Stimulated activated effector memory CD8-positive, alpha-beta T cell treated with anti-CD3 and anti-CD28 coated beads, Interleukin-12 subunit alpha, Interleukin-12 subunit beta, amount 100 ng/mL, for 72 hours (primary cell): ENCODE results near the gene ERCC1.
"Not testable (repeated sequence)": the region's sequence is repeated elsewhere in the genome, so short reads cannot be mapped to it uniquely, and the experiment has no call there.

ENCODE experiments used
- ATAC-seq: fragments of 150-1000 bp; cut with Tn5 transposase; 2 replicates; pipeline ENCODE4 v1.10.0; 2021
- DNase-seq, 2 donors: peaks; one replicate each; pipeline ENCODE4 v3.0.0; 2021 to 2022; ENCODE audit warnings: low spot score in 2 of 2
- H3K27ac Mint-ChIP-seq: one replicate; pipeline ENCODE4 v1.8.0; 2022; ENCODE audit warnings: mild to moderate bottlenecking, mixed read lengths
- H3K36me3 Mint-ChIP-seq: one replicate; pipeline ENCODE4 v1.8.0; 2022; ENCODE audit warnings: mild to moderate bottlenecking, mixed read lengths
- H3K4me1 Mint-ChIP-seq: one replicate; pipeline ENCODE4 v1.8.0; 2022; ENCODE audit warnings: mixed read lengths
- H3K4me3 Mint-ChIP-seq: one replicate; pipeline ENCODE4 v1.8.0; 2022; ENCODE audit warnings: mild to moderate bottlenecking, mixed read lengths
- H3K9me3 Mint-ChIP-seq: one replicate; pipeline ENCODE4 v1.8.0; 2022; ENCODE audit warnings: mixed read lengths

Gene ERCC1

GRCh38 chr19:45407585-45407984, 16.1 kb downstream of the ERCC1 start:
- Mint-ChIP-seq H3K36me3 (peaks cover 67% of the 10 kb centered on the region), H3K4me1 (peaks cover 56% of the 10 kb centered on the region), H3K27ac (peak overlapping the region; percentile 63), H3K4me3 (peak overlapping the region; percentile 87)
- not testable (repeated sequence) for DNase-seq, H3K9me3 Mint-ChIP-seq, ATAC-seq

- H3K4me1 Mint-ChIP-seq: peaks cover 56% of the 10 kb centered on the region
Measured at GRCh38 chr19:45407091-45407375, 16.7 kb downstream of the ERCC1 start.

DNA sequence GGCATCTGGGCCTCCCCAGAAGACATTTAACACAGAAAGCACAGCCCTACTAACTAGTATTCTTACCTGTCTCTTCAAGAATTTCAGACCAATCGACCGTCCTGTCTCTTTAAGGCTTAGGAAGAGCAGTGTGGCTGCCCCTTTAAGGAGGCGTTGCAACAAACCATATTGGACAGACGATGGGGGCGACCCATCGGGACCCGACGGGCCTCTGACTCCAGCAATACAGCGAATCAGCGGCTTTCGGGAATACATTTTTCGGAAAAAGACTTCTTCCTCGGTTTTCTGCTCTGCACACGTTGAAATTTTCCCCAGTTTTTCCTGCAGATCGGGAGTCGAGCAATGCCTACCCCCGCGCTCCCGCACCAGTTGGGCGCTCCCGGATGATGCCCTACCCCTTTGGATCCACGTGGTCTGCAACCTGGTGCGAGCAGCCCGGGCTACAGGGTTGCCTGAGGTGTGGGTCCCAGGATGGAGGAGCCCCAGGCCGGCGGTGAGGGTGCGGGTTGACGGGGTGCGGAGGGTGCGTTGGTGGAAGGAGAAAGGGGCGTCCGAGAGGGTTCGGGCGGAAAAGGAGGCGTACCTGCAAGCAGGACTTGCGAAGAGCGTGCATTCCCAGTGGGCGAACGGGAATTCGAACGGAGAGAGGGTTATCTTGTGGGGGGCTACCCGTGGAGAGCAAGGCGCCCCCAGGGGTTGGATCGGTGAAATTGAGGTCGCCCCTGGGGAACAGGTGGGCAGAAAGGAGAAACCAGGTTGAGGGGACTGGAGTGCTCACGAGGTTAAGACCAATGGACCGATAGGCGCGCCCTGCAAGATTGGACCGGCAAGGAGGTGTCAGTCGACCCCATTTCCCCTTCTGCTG, 17.3 kb downstream of the ERCC1 start, which contains the start of gene POLR1G:
Gene POLR1G (plus strand): TSS at position 419 of the 865 bp plus-strand sequence. CDS start 53 bp downstream, at position 472.
- DNase-seq (peak; percentile 69 to 92), ATAC-seq (peak; percentile 83)
- Mint-ChIP-seq H3K9me3 (no peaks in the 10 kb centered on the region), H3K4me3 (peak within 1 kb of the TSS; percentile 87), H3K36me3 (peaks cover 56% of the 10 kb centered on the region), H3K27ac (peak within 1 kb of the TSS; percentile 98), H3K4me1 (peaks cover 56% of the 10 kb centered on the region)

More at GRCh38 chr19:45407091-45407375, 16.7 kb downstream of the ERCC1 start:
- Mint-ChIP-seq H3K9me3 (no peaks in the 10 kb centered on the region), H3K27ac (peak overlapping the region; percentile 98), H3K4me3 (peak overlapping the region; percentile 87), H3K36me3 (peaks cover 61% of the 10 kb centered on the region)
- DNase-seq (no peak), ATAC-seq (no peak)

- Mint-ChIP-seq H3K36me3 (peaks cover 48% of the 10 kb centered on the region), H3K4me3 (peak overlapping the region; percentile 87), H3K9me3 (no peaks in the 10 kb centered on the region), H3K27ac (peak overlapping the region; percentile 98), H3K4me1 (peaks cover 56% of the 10 kb centered on the region)
- DNase-seq: peak; percentile 71 to 95
- ATAC-seq: peak; percentile 70
Measured at GRCh38 chr19:45405435-45406225, 18.1 kb downstream of the ERCC1 start.

DNA sequence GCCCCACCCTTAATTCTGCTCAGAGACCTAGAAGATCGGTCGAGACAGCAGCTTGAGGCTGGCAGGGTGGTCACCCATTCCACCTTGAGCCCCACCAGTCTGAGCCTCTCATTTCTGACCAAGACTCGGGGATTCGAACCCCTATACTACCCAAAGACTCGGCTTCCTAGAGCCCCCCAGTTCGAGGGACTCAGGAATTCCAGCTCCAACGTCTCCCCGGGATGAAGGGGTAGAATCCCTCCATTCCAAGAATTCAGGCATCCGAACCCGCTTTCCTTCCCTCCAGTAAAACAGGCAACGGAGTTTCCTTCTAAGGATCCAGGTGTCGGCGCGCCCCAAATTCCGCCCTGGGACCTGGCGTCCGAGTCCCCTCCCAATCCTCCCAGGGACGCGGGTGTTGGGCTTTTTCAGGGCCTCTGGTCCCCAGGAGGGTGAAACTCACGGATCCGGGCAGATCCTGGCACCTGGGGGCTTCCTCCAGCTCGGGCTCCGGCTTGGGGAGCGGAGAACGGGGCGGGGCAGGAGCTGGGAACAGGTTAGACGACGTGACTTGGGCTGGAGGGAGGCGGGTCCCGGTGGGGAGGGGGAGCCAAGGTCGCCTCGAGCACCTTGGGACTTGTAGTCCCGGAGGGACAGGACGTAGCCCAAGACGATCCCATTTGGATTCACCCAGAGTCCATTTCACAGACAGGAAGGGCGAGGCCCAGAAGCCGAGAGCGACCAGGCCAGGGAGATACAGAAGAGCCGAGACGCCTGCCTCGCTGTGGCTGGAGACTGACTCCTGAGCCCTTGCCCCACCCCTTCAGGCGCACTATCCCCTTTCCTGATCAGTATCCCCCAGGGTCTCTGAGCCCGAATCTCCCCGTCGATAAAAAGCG, 18.9 kb downstream of the ERCC1 start, which contains the start of gene PPP1R13L:
Gene PPP1R13L (minus strand): TSS at position 513 of the 878 bp plus-strand sequence. CDS start 6,751 bp downstream, outside the sequence.
- peak; percentile 24 for ATAC-seq
- Mint-ChIP-seq H3K4me1 (peaks cover 56% of the 10 kb centered on the region), H3K36me3 (peaks cover 40% of the 10 kb centered on the region), H3K27ac (peak within 1 kb of the TSS; percentile 98), H3K4me3 (peak within 1 kb of the TSS; percentile 87), H3K9me3 (no peaks in the 10 kb centered on the region)
- DNase-seq: no peak

- ATAC-seq (peak; percentile 50), DNase-seq (peak; percentile 61 to 86)
- Mint-ChIP-seq H3K36me3 (peaks cover 33% of the 10 kb centered on the region), H3K4me1 (peaks cover 51% of the 10 kb centered on the region), H3K4me3 (peak overlapping the region; percentile 87), H3K27ac (peak overlapping the region; percentile 98), H3K9me3 (no peaks in the 10 kb centered on the region)
Measured at GRCh38 chr19:45403781-45404556, 19.7 kb downstream of the ERCC1 start.

- peaks cover 28% of the 10 kb centered on the region for H3K36me3 Mint-ChIP-seq
- ATAC-seq: no peak
- peaks cover 50% of the 10 kb centered on the region for H3K4me1 Mint-ChIP-seq
- DNase-seq: no peak
- H3K9me3 Mint-ChIP-seq: no peaks in the 10 kb centered on the region
- no peak overlapping the region for H3K27ac Mint-ChIP-seq
- H3K4me3 Mint-ChIP-seq: peak overlapping the region; percentile 87
Measured at GRCh38 chr19:45403272-45403671, 20.4 kb downstream of the ERCC1 start.

DNA sequence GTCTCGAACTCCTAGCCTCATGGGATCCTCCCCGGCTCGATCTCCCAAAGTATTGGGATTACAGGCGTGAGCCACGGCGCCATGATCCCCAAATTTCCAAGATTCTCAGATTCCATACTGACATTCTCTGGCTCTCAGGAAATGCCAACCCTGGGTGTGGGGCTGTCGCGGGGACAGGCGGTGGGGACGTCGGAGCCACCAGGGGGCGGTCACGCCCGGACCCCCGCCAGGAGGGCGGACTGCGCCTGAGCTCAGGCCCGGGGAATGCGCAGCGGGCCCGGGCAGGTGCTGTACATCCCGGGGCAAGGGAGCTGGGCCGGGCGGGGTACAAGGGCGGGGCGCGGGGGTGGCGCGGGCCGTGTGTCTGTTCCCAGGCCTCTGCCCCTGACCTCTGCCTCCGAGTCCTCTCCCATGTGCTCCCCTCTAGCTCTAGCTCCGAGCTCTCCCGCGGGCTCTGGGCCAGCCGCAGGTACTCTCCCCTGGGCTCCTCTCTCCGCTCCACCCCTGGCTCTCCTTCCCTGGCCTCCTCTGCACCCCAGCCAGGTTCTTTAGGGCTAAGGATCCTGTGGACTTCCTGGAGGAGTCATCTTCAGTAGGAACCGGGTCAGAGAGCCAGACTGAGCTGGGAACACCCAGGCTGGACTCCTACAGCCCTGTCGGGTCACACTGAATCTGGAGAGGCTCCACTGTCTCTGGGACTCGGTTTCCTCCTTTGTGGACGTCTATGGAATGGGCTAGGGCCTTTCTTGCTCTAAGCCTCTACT, 21.2 kb downstream of the ERCC1 start:
- peaks cover 22% of the 10 kb centered on the region for H3K36me3 Mint-ChIP-seq
- H3K4me1 Mint-ChIP-seq: peaks cover 47% of the 10 kb centered on the region
- H3K4me3 Mint-ChIP-seq: no peak overlapping the region
- DNase-seq (no peak), ATAC-seq (no peak)
- no peaks in the 10 kb centered on the region for H3K9me3 Mint-ChIP-seq
- no peak overlapping the region for H3K27ac Mint-ChIP-seq

- H3K4me1 Mint-ChIP-seq: peaks cover 50% of the 10 kb centered on the region
- DNase-seq (no peak), ATAC-seq (no peak)
- H3K4me3 Mint-ChIP-seq: no peak overlapping the region
- no peak overlapping the region for H3K27ac Mint-ChIP-seq
- peaks cover 24% of the 10 kb centered on the region for H3K36me3 Mint-ChIP-seq
- H3K9me3 Mint-ChIP-seq: no peaks in the 10 kb centered on the region
Measured at GRCh38 chr19:45401815-45402214, 21.9 kb downstream of the ERCC1 start.

- Mint-ChIP-seq H3K36me3 (peaks cover 14% of the 10 kb centered on the region), H3K4me3 (no peak overlapping the region), H3K9me3 (no peaks in the 10 kb centered on the region), H3K4me1 (peaks cover 35% of the 10 kb centered on the region), H3K27ac (no peak overlapping the region)
- DNase-seq (no peak), ATAC-seq (no peak)
Measured at GRCh38 chr19:45400192-45400591, 23.5 kb downstream of the ERCC1 start.

DNA sequence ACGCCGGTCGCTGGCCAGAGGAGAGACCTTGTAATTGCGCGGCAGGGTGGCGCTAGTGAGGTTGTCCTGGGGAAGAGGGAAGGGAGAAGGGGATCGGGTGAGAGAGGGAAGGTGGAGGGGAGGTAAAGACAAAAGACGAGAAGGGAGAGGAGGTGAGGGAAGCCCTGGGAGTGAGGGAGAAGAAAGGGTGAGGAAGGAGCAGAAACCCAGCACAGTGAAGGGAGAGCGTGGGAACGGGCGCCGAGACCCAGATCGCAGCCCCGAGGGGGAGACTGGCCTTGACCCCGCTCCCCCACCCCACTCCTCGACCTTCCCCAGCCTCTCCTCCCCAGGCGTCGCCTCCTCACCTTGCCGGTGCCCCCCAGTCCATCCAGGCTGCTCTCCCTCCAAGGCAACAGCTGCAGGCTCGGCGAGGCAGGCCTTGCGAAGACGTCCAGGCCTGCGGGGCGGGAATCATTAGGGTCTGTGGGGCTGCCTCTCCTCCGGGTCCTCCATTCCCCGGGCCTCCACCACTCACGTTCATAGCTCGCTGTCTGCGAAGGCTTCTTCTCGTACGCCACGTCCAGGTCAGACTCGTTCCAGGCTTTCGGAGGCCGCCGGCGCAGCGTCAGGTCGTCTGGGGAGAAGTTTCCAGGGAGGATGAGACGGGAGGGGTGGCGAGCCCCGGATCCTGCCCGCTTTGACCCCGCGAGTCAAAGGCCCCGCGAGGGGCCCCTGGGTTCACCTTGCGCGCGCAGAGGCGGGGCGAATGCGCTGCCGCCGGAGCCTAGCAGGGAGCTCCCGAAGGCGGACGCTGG, 27.7 kb downstream of the ERCC1 start:
- no peak overlapping the region for H3K4me3 Mint-ChIP-seq
- no peak for DNase-seq

GRCh38 chr19:45391871-45392665, 31.6 kb downstream of the ERCC1 start:
- no peak for DNase-seq
- H3K4me3 Mint-ChIP-seq: no peak overlapping the region
- H3K4me1 Mint-ChIP-seq: peaks cover 3% of the 10 kb centered on the region
- no peak for ATAC-seq
- H3K9me3 Mint-ChIP-seq: no peaks in the 10 kb centered on the region
- no peak overlapping the region for H3K27ac Mint-ChIP-seq
- peaks cover 9% of the 10 kb centered on the region for H3K36me3 Mint-ChIP-seq

More for the DNA sequence above, 27.7 kb downstream of the ERCC1 start:
- Mint-ChIP-seq H3K36me3 (peaks cover 9% of the 10 kb centered on the region), H3K4me1 (peaks cover 16% of the 10 kb centered on the region), H3K9me3 (no peaks in the 10 kb centered on the region), H3K27ac (no peak overlapping the region)
- ATAC-seq: no peak
